BLaER1 (cell line): ENCODE data around the gene CEP55.

ENCODE experiments used
- H3K27ac ChIP-seq: shearing (Covaris generic); formaldehyde crosslinking; 2 replicates; pipeline ENCODE4 v1.8.1; 2022
- H3K27me3 ChIP-seq: shearing (Covaris generic); formaldehyde crosslinking; 2 replicates; pipeline ENCODE4 v1.8.1; 2022
- H3K36me3 ChIP-seq: shearing (Covaris generic); formaldehyde crosslinking; 2 replicates; pipeline ENCODE4 v1.8.1; 2022
- H3K4me1 ChIP-seq: shearing (Covaris generic); formaldehyde crosslinking; 2 replicates; pipeline ENCODE4 v1.8.1; 2022
- H3K4me2 ChIP-seq: shearing (Covaris generic); formaldehyde crosslinking; 2 replicates; pipeline ENCODE4 v1.8.1; 2022
- H3K4me3 ChIP-seq: shearing (Covaris generic); formaldehyde crosslinking; 2 replicates; pipeline ENCODE4 v1.8.1; 2022
- H3K9ac ChIP-seq: shearing (Covaris generic); formaldehyde crosslinking; 2 replicates; pipeline ENCODE4 v1.8.1; 2022
- H3K9me3 ChIP-seq: shearing (Covaris generic); formaldehyde crosslinking; 2 replicates; pipeline ENCODE4 v1.8.1; 2022
- H4K20me1 ChIP-seq: shearing (Covaris generic); formaldehyde crosslinking; 2 replicates; pipeline ENCODE4 v1.8.1; 2022
- Cebpa-rat ChIP-seq: shearing (Covaris generic); IDR thresholded peaks from 2 replicates; pipeline ENCODE4 v1.8.1; 2022

CEP55 gene

GRCh38 chr10:93554760-93555432, 58.5 kb downstream of the CEP55 start:
- no peak overlapping the region for H3K4me2 ChIP-seq
- H3K27ac ChIP-seq: no peak overlapping the region
- no peaks in the 10 kb centered on the region for H3K9me3 ChIP-seq
- H3K4me3 ChIP-seq: no peak overlapping the region
- H4K20me1 ChIP-seq: no peaks in the 10 kb centered on the region
- H3K36me3 ChIP-seq: no peaks in the 10 kb centered on the region
- H3K9ac ChIP-seq: no peak overlapping the region
- no peaks in the 10 kb centered on the region for H3K27me3 ChIP-seq
- H3K4me1 ChIP-seq: no peaks in the 10 kb centered on the region
- TF ChIP-seq Cebpa-rat: no peak

- H3K9ac ChIP-seq: no peak overlapping the region
- H3K4me1 ChIP-seq: no peaks in the 10 kb centered on the region
- no peaks in the 10 kb centered on the region for H3K36me3 ChIP-seq
- H3K4me2 ChIP-seq: no peak overlapping the region
- TF ChIP-seq Cebpa-rat: no peak
- H3K9me3 ChIP-seq: no peaks in the 10 kb centered on the region
- H3K4me3 ChIP-seq: no peak overlapping the region
- no peak overlapping the region for H3K27ac ChIP-seq
- no peaks in the 10 kb centered on the region for H3K27me3 ChIP-seq
- H4K20me1 ChIP-seq: no peaks in the 10 kb centered on the region
Measured at GRCh38 chr10:93559490-93559889, 63.1 kb downstream of the CEP55 start.

DNA sequence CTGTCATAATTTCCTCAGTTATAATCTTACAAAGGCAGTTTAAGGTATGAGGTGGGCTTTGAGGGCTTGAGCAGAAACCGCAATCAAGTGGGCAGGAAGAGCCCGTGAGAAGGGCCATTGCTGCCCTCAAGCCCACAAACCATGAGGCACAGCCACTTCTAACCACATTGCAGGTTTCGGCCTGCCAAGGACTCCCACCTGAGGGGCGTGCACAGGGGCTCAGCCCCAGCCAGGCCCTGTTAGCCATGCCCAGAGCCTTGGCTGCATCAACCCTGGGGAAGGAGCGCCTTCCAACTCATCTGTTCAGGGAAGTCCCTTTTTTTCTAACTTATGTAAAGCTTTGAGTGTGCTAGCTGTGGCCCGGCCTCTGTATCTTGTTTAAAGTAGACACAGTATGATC, 64.1 kb downstream of the CEP55 start:
- no peak overlapping the region for H3K27ac ChIP-seq
- no peaks in the 10 kb centered on the region for H3K27me3 ChIP-seq
- H3K4me1 ChIP-seq: no peaks in the 10 kb centered on the region
- no peak overlapping the region for H3K9ac ChIP-seq
- H3K4me2 ChIP-seq: no peak overlapping the region
- H3K9me3 ChIP-seq: no peaks in the 10 kb centered on the region
- H3K4me3 ChIP-seq: no peak overlapping the region
- TF ChIP-seq Cebpa-rat: no peak
- H3K36me3 ChIP-seq: no peaks in the 10 kb centered on the region
- no peaks in the 10 kb centered on the region for H4K20me1 ChIP-seq

DNA sequence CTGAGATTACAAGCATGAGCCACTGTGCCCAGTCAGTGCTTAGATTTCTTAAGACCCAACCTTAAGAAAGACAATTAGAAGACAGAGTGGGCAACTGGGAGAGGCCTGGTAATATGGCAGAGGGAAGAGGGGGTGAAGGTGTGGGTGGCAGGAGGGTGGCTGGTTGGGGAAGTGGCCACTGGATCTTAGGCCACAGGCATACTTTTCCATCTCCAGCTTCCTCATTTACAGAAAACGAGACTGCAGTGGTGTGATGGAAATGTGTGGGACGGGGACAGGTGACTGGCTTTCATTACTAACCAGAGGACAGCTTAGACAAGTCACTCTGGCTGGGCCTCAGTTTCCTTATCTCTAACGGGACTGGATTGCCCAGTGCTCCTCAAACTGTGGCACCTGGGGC, 69.0 kb downstream of the CEP55 start:
- Histone ChIP-seq H3K9ac (no peak overlapping the region), H3K4me2 (no peak overlapping the region), H3K36me3 (no peaks in the 10 kb centered on the region), H4K20me1 (no peaks in the 10 kb centered on the region), H3K27me3 (no peaks in the 10 kb centered on the region), H3K4me1 (no peaks in the 10 kb centered on the region), H3K4me3 (no peak overlapping the region), H3K27ac (no peak overlapping the region), H3K9me3 (0 out of 2 replicates have a peak, but pooled peaks cover 10% of the 10 kb centered on the region)
- TF ChIP-seq Cebpa-rat: no peak

DNA sequence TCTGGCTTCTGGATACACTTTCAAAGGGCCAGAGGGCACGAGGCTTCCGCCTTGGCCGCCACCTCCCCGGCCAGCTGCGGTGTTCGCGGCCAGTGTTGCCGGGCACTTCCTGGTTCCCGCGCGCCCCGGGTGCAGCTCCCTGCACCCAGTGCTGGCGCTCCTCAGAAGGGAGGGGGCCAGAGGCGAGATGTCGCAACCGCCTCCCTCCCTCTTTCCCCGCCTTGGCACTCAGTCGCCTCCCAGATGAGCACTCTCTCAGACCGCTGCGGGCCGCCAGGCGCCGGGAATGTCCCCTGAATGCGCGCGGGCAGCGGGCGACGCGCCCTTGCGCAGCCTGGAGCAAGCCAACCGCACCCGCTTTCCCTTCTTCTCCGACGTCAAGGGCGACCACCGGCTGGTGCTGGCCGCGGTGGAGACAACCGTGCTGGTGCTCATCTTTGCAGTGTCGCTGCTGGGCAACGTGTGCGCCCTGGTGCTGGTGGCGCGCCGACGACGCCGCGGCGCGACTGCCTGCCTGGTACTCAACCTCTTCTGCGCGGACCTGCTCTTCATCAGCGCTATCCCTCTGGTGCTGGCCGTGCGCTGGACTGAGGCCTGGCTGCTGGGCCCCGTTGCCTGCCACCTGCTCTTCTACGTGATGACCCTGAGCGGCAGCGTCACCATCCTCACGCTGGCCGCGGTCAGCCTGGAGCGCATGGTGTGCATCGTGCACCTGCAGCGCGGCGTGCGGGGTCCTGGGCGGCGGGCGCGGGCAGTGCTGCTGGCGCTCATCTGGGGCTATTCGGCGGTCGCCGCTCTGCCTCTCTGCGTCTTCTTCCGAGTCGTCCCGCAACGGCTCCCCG, 70.2 kb downstream of the CEP55 start, which contains the start of gene FFAR4:
TSS of gene FFAR4 (plus strand) at position 231 of the 842 bp plus-strand sequence. CDS start at position 287, 56 bp downstream.
- H3K36me3 ChIP-seq: no peaks in the 10 kb centered on the region
- 0 out of 2 replicates have a peak, but pooled peaks cover 10% of the 10 kb centered on the region for H3K9me3 ChIP-seq
- H3K27ac ChIP-seq: no peak within 1 kb of the TSS
- H3K27me3 ChIP-seq: no peaks in the 10 kb centered on the region
- H3K4me2 ChIP-seq: no peak within 1 kb of the TSS
- H3K4me1 ChIP-seq: no peaks in the 10 kb centered on the region
- no peak for TF ChIP-seq Cebpa-rat
- no peak within 1 kb of the TSS for H3K4me3 ChIP-seq
- no peak within 1 kb of the TSS for H3K9ac ChIP-seq
- no peaks in the 10 kb centered on the region for H4K20me1 ChIP-seq

- TF ChIP-seq Cebpa-rat: no peak
- peaks cover under 1% of the 10 kb centered on the region; the same call in 1 of the 2 replicates for H3K4me1 ChIP-seq
- no peaks in the 10 kb centered on the region for H4K20me1 ChIP-seq
- no peaks in the 10 kb centered on the region for H3K36me3 ChIP-seq
- no peaks in the 10 kb centered on the region for H3K27me3 ChIP-seq
- H3K4me2 ChIP-seq: no peak overlapping the region
- no peak overlapping the region for H3K4me3 ChIP-seq
- 0 out of 2 replicates have a peak, but pooled peaks cover 10% of the 10 kb centered on the region for H3K9me3 ChIP-seq
- no peak overlapping the region for H3K27ac ChIP-seq
- H3K9ac ChIP-seq: no peak overlapping the region
Measured at GRCh38 chr10:93567277-93568104, 71.1 kb downstream of the CEP55 start.

GRCh38 chr10:93568105-93568390, 71.6 kb downstream of the CEP55 start:
- Histone ChIP-seq H3K9me3 (0 out of 2 replicates have a peak, but pooled peaks cover 10% of the 10 kb centered on the region), H3K27ac (no peak overlapping the region), H4K20me1 (no peaks in the 10 kb centered on the region), H3K27me3 (no peaks in the 10 kb centered on the region), H3K4me3 (no peak overlapping the region), H3K9ac (no peak overlapping the region), H3K4me2 (no peak overlapping the region), H3K4me1 (peaks cover 6% of the 10 kb centered on the region), H3K36me3 (no peaks in the 10 kb centered on the region)
- TF ChIP-seq Cebpa-rat: no peak

GRCh38 chr10:93570383-93570782, 74.0 kb downstream of the CEP55 start:
- TF ChIP-seq Cebpa-rat: no peak
- Histone ChIP-seq H3K4me3 (no peak overlapping the region), H3K27me3 (no peaks in the 10 kb centered on the region), H3K9me3 (0 out of 2 replicates have a peak, but pooled peaks cover 10% of the 10 kb centered on the region), H3K36me3 (no peaks in the 10 kb centered on the region), H3K9ac (no peak overlapping the region), H4K20me1 (no peaks in the 10 kb centered on the region), H3K4me2 (no peak overlapping the region), H3K4me1 (peaks cover 14% of the 10 kb centered on the region), H3K27ac (no peak overlapping the region)

GRCh38 chr10:93572606-93573005, 76.2 kb downstream of the CEP55 start:
- Histone ChIP-seq H3K4me3 (no peak overlapping the region), H3K9me3 (0 out of 2 replicates have a peak, but pooled peaks cover 6% of the 10 kb centered on the region), H3K4me1 (peaks cover 14% of the 10 kb centered on the region), H3K27me3 (no peaks in the 10 kb centered on the region), H4K20me1 (no peaks in the 10 kb centered on the region), H3K9ac (no peak overlapping the region), H3K36me3 (no peaks in the 10 kb centered on the region), H3K27ac (no peak overlapping the region), H3K4me2 (peak overlapping the region; percentile 49)
- TF ChIP-seq Cebpa-rat: no peak
